ENCODE measurements around the gene SMC4.

SMC4 gene

DNA sequence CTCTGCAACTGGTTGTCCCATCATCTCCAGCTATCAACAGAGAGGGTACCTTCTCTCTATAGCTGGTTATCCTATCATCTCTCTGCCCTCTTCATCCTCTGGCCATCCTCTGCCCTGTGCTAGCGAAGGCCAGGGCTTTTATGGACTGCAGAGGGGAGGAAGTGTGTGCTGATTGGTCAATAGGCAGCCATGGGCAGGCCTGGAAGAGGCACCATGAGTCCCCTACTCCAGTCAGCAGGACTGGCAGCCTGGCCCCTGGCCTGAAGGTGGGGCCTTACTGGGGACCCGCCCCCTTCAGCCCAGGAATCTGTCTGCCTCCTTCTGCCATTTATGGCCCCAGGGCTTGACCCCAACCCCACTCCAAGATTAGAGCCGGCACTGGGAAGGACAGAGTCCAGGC, 60.6 kb downstream of the SMC4 start:
- H3K27ac ChIP-seq (ENCODE audit: low read depth, low read length, severe bottlenecking): no peak overlapping the region
- H3K9me3 ChIP-seq (ENCODE audit: control insufficient read depth, low read length): no peaks in the 10 kb centered on the region
- H3K4me3 ChIP-seq (ENCODE audit: extremely low read depth, insufficient read depth, low read length, poor library complexity, severe bottlenecking): no peak overlapping the region
- H3K4me1 ChIP-seq (ENCODE audit: control insufficient read depth, insufficient read depth, low read length, poor library complexity, severe bottlenecking): no peaks in the 10 kb centered on the region
- no peaks in the 10 kb centered on the region for H3K36me3 ChIP-seq (ENCODE audit: control insufficient read depth, insufficient read depth, low read length)
- 100% methylated on average over 1 of the region's 3 CpGs; no CpG with 5 or more reads in 1 of the 2 experiments for WGBS, 2 experiments (ENCODE audit: insufficient coverage in 2 of 2)

DNA sequence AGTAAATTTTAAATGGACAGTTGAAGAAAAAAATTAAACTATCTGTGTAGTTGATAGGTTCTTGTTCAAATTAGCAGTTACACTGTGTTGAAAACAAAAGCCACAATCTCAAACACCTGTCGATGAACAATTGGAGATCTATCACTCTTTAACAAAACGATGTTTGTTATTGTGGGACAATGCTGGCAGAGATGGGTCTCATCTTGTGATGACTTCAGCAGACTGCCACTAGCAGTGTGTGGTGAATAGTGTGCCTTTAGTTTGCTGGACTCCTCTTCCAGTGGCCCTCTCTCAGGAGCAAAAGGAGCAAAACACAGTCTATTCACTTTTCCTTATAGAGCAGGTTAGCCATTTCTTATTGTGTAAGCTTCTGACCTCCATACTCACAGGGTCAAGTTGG, 64.9 kb downstream of the SMC4 start:
- Histone ChIP-seq H3K27ac (ENCODE audit: low read depth, low read length, severe bottlenecking) (no peak overlapping the region), H3K36me3 (ENCODE audit: control insufficient read depth, insufficient read depth, low read length) (no peaks in the 10 kb centered on the region)
- 100% methylated on average over 1 of the region's 2 CpGs; no CpG with 5 or more reads in 1 of the 2 experiments for WGBS, 2 experiments (ENCODE audit: insufficient coverage in 2 of 2)

DNA sequence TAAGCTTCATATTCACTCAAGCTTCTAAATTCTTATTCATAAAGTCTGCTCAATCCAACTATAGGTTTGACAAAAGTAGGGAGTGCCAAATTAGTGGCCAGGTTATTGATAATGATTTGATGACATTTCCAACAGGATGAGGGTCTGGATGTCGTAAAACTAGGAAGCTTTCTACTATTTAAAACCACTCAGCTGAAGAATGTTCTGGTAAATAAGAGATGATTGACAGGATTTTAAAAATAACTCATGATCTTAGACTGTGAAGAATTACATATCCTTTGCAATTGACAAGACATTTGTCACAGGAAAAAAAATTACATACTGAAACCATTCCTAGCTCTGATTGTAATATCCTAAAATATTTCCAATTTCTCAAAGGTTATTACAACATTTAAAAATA, 65.5 kb downstream of the SMC4 start:
- Histone ChIP-seq H3K4me1 (ENCODE audit: control insufficient read depth, insufficient read depth, low read length, poor library complexity, severe bottlenecking) (no peaks in the 10 kb centered on the region), H3K27ac (ENCODE audit: low read depth, low read length, severe bottlenecking) (no peak overlapping the region), H3K4me3 (ENCODE audit: extremely low read depth, insufficient read depth, low read length, poor library complexity, severe bottlenecking) (no peak overlapping the region), H3K9me3 (ENCODE audit: control insufficient read depth, low read length) (peaks cover 5% of the 10 kb centered on the region), H3K36me3 (ENCODE audit: control insufficient read depth, insufficient read depth, low read length) (no peaks in the 10 kb centered on the region)
- WGBS, 2 experiments (ENCODE audit: insufficient coverage in 2 of 2): 80% methylated on average over 1 of the region's 1 CpG; no CpG with 5 or more reads in 1 of the 2 experiments

More for the DNA sequence above, 64.9 kb downstream of the SMC4 start:
- Histone ChIP-seq H3K4me1 (ENCODE audit: control insufficient read depth, insufficient read depth, low read length, poor library complexity, severe bottlenecking) (no peaks in the 10 kb centered on the region), H3K9me3 (ENCODE audit: control insufficient read depth, low read length) (no peaks in the 10 kb centered on the region), H3K4me3 (ENCODE audit: extremely low read depth, insufficient read depth, low read length, poor library complexity, severe bottlenecking) (no peak overlapping the region)

DNA sequence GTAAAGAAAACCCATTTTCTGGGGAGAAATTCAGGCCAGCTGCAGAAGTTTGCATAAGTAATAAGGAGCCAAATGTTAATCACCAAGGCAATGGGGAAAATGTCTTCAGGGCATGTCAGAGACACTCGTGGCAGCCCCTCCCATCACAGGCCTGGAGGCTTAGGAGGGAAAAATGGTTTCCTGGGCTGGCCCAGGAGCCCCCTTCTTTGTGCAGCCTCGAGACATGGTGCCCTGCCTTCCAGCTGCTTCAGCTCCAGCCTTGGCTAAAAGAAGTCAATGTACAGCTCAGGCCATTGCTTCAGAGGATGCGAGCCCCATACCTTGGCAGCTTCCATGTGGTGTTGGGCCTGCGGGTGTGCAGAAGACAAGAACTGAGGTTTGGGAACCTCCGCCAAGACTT, 70.7 kb downstream of the SMC4 start:
- H3K4me1 ChIP-seq (ENCODE audit: control insufficient read depth, insufficient read depth, low read length, poor library complexity, severe bottlenecking): no peaks in the 10 kb centered on the region
- peaks cover 26% of the 10 kb centered on the region for H3K9me3 ChIP-seq (ENCODE audit: control insufficient read depth, low read length)
- H3K36me3 ChIP-seq (ENCODE audit: control insufficient read depth, insufficient read depth, low read length): no peaks in the 10 kb centered on the region
- no peak overlapping the region for H3K4me3 ChIP-seq (ENCODE audit: extremely low read depth, insufficient read depth, low read length, poor library complexity, severe bottlenecking)
- 91 to 97% methylated on average over 4 of the region's 5 CpGs for WGBS, 2 experiments (ENCODE audit: insufficient coverage in 2 of 2)
- no peak overlapping the region for H3K27ac ChIP-seq (ENCODE audit: low read depth, low read length, severe bottlenecking)

DNA sequence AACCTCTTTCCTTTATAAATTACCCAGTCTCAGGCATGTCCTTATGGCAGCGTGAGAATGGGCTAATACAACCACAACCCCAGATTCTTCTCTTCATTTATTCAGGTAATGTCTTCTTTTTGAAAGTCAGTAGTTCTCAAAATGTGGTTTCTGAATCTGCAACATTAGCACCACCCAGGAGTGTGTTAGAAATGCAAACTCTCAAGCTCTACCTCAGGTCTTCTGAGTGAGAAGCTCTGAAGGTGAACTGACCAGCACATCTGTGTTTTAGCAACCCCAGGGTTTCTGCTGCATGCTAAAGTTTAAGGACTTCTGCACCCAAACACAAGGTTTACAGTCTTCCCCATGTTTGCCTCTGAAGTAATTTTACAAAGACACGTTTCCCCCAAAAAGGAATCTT, 72.4 kb downstream of the SMC4 start:
- H3K4me3 ChIP-seq (ENCODE audit: extremely low read depth, insufficient read depth, low read length, poor library complexity, severe bottlenecking): no peak overlapping the region
- H3K36me3 ChIP-seq (ENCODE audit: control insufficient read depth, insufficient read depth, low read length): no peaks in the 10 kb centered on the region
- no peak overlapping the region for H3K27ac ChIP-seq (ENCODE audit: low read depth, low read length, severe bottlenecking)
- WGBS, 2 experiments (ENCODE audit: insufficient coverage in 2 of 2): 86 to 89% methylated on average over 1 of the region's 2 CpGs
- H3K4me1 ChIP-seq (ENCODE audit: control insufficient read depth, insufficient read depth, low read length, poor library complexity, severe bottlenecking): no peaks in the 10 kb centered on the region
- peaks cover 26% of the 10 kb centered on the region for H3K9me3 ChIP-seq (ENCODE audit: control insufficient read depth, low read length)

DNA sequence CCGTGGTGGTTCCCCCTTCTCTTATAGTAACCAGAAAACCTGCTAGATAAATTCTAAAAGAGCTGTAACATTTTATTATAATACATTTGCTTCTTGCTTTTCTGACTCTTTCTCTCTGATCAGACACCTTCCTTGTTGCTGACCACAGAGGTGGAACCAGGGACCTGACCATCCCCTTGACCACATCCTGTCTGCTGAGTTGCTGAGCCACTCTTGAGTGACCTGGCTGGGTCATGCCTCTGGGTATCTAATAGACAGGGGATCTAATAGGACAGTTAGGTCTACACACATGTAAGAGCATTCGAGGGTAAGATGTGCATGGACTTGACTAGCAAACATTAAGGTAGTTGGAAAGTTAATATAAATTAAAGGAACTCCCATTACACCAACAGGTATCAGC, 72.9 kb downstream of the SMC4 start:
- Histone ChIP-seq H3K4me3 (ENCODE audit: extremely low read depth, insufficient read depth, low read length, poor library complexity, severe bottlenecking) (no peak overlapping the region), H3K27ac (ENCODE audit: low read depth, low read length, severe bottlenecking) (no peak overlapping the region), H3K9me3 (ENCODE audit: control insufficient read depth, low read length) (peaks cover 26% of the 10 kb centered on the region), H3K36me3 (ENCODE audit: control insufficient read depth, insufficient read depth, low read length) (no peaks in the 10 kb centered on the region), H3K4me1 (ENCODE audit: control insufficient read depth, insufficient read depth, low read length, poor library complexity, severe bottlenecking) (no peaks in the 10 kb centered on the region)
- WGBS, 2 experiments (ENCODE audit: insufficient coverage in 2 of 2): no CpG with 5 or more reads among the region's 2 CpGs

DNA sequence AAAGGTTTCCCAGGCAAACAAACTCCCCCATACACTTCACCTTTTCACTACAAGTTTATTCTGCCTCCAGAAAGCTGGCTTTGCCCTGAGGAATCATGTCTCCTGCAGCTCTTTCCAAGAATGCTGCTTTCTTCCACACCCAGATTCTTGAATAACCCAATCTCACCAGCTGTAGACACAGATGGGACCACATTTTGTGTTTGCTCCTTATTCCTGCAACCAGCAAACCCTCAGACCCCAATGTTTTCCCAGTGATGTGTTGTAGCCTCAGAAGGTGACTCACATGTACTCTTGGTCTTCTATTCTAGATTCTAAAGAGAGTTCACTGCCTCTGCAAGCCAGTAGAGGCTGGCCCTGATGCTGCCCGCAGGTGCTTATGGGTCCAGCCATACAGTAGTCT, 73.8 kb downstream of the SMC4 start:
- no peaks in the 10 kb centered on the region for H3K4me1 ChIP-seq (ENCODE audit: control insufficient read depth, insufficient read depth, low read length, poor library complexity, severe bottlenecking)
- H3K9me3 ChIP-seq (ENCODE audit: control insufficient read depth, low read length): peaks cover 26% of the 10 kb centered on the region
- WGBS, 2 experiments (ENCODE audit: insufficient coverage in 2 of 2): 17 to 67% methylated on average over 1 of the region's 1 CpG
- H3K4me3 ChIP-seq (ENCODE audit: extremely low read depth, insufficient read depth, low read length, poor library complexity, severe bottlenecking): no peak overlapping the region
- H3K36me3 ChIP-seq (ENCODE audit: control insufficient read depth, insufficient read depth, low read length): no peaks in the 10 kb centered on the region
- H3K27ac ChIP-seq (ENCODE audit: low read depth, low read length, severe bottlenecking): no peak overlapping the region

DNA sequence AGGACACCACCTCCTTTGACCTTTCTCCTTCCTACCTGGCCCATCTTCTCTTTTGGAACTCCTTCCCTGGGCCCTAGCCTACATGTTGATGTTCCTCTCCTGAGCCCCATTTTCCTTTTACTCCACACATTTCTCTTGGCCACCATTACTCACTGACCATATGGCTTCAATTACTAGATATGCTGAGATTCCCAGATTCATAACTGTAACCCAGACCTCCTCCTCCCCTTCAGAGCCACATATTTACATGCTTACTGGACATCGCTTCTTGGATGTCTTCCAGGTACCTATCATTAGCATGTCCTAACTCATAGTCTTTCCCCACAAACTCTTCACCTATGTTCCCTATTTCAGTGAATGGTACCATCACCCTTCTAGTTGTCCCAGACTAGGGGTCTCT, 74.5 kb downstream of the SMC4 start:
- Histone ChIP-seq H3K27ac (ENCODE audit: low read depth, low read length, severe bottlenecking) (no peak overlapping the region), H3K9me3 (ENCODE audit: control insufficient read depth, low read length) (peaks cover 26% of the 10 kb centered on the region), H3K4me3 (ENCODE audit: extremely low read depth, insufficient read depth, low read length, poor library complexity, severe bottlenecking) (no peak overlapping the region), H3K36me3 (ENCODE audit: control insufficient read depth, insufficient read depth, low read length) (no peaks in the 10 kb centered on the region), H3K4me1 (ENCODE audit: control insufficient read depth, insufficient read depth, low read length, poor library complexity, severe bottlenecking) (no peaks in the 10 kb centered on the region)
- WGBS, 2 experiments (ENCODE audit: insufficient coverage in 2 of 2): 95 to 100% methylated on average over 1 of the region's 1 CpG

DNA sequence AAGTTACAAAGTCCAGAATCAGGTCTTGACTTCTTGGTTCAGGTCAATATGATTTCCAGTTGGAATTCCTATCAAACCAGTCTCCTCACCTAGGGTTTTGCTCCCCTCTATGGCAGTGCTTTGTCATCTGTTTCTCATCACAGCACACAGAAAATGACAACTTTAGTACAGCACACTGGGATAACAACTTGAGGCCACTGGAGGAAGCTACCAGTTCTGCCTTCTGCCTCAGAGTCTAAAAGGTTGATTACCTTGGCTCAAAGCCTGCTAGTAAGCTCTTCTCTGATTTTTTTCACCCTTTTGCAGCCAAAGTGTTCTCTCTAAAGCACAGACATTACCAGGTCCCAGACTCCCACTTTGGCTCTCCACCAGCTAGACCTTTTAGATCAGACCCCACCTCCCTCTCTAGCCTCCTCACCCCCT, 75.0 kb downstream of the SMC4 start:
- no peak overlapping the region for H3K4me3 ChIP-seq (ENCODE audit: extremely low read depth, insufficient read depth, low read length, poor library complexity, severe bottlenecking)
- H3K4me1 ChIP-seq (ENCODE audit: control insufficient read depth, insufficient read depth, low read length, poor library complexity, severe bottlenecking): no peaks in the 10 kb centered on the region
- H3K27ac ChIP-seq (ENCODE audit: low read depth, low read length, severe bottlenecking): no peak overlapping the region
- H3K36me3 ChIP-seq (ENCODE audit: control insufficient read depth, insufficient read depth, low read length): no peaks in the 10 kb centered on the region
- peaks cover 26% of the 10 kb centered on the region for H3K9me3 ChIP-seq (ENCODE audit: control insufficient read depth, low read length)

DNA sequence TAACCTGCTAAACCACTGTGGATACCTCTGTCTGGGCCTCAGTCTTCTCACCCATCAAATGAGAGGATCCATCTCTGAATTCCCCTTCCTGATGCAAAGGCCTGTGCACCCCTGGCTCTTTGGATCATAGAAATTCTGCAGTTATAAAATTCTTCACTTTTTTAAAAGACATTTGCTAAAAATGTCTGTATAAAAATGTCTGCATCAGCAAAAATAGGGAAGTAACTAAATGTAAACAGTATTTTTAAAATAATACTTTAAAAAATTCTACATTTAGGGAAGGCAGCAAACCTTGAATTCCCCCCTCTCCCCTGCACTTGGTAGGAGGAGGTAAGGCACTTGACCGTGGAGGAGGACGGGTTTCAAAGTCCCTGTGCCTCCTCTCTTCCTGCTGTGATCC, 75.7 kb downstream of the SMC4 start:
- Histone ChIP-seq H3K27ac (ENCODE audit: low read depth, low read length, severe bottlenecking) (no peak overlapping the region), H3K4me3 (ENCODE audit: extremely low read depth, insufficient read depth, low read length, poor library complexity, severe bottlenecking) (no peak overlapping the region), H3K36me3 (ENCODE audit: control insufficient read depth, insufficient read depth, low read length) (no peaks in the 10 kb centered on the region), H3K9me3 (ENCODE audit: control insufficient read depth, low read length) (peaks cover 19% of the 10 kb centered on the region), H3K4me1 (ENCODE audit: control insufficient read depth, insufficient read depth, low read length, poor library complexity, severe bottlenecking) (no peaks in the 10 kb centered on the region)
- WGBS, 2 experiments (ENCODE audit: insufficient coverage in 2 of 2): 100% methylated on average over 2 of the region's 2 CpGs; no CpG with 5 or more reads in 1 of the 2 experiments

DNA sequence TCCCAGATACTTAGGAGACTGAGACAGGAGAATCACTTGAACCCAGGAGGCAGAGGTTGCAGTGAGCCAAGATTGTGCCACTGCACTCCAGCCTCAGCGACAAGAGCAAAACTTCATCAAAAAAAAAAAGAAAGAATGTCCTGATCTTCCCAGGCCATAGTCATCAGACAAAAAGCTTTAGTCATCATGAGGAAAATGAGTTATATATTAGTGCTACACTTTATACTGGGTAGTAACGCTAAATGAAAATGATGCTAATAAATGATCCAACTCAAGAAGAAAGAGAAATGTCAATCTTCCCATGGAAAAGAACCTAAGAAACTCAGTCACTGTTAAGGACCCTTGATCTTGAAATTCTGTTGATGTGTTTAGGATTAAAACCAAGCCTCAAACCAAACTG, 76.4 kb downstream of the SMC4 start:
- Histone ChIP-seq H3K36me3 (ENCODE audit: control insufficient read depth, insufficient read depth, low read length) (no peaks in the 10 kb centered on the region), H3K27ac (ENCODE audit: low read depth, low read length, severe bottlenecking) (no peak overlapping the region), H3K4me3 (ENCODE audit: extremely low read depth, insufficient read depth, low read length, poor library complexity, severe bottlenecking) (no peak overlapping the region), H3K4me1 (ENCODE audit: control insufficient read depth, insufficient read depth, low read length, poor library complexity, severe bottlenecking) (no peaks in the 10 kb centered on the region), H3K9me3 (ENCODE audit: control insufficient read depth, low read length) (peaks cover 12% of the 10 kb centered on the region)
- no CpG with 5 or more reads among the region's 2 CpGs for WGBS, 2 experiments (ENCODE audit: insufficient coverage in 2 of 2)

Data from mesodermal cell (in vitro differentiated cells).